Lower lobe of right lung (tissue), 2 donors: Measurements from ENCODE around the gene NAPB. TPM values are rescaled to one million over a fixed set of nuclear protein-coding genes. Genes with fewer than 3 reads are reported as not detected.

Experiments used
- ATAC-seq, 2 donors: fragments of 200-7000 bp; cut with Tn5 transposase; one replicate each; pipeline ENCODE4 v1.9.1; 2020 to 2022; ENCODE audit warnings: mild to moderate bottlenecking in 2 of 2, moderate library complexity in 2 of 2
- DNase-seq: peaks from one replicate; pipeline ENCODE4 v3.0.0-alpha.2; 2020
- H3K27ac ChIP-seq: fragments of 200-600 bp; one replicate; pipeline ENCODE4 v1.8.0; 2022
- H3K27me3 ChIP-seq: fragments of 200-600 bp; one replicate; pipeline ENCODE4 v1.8.0; 2022; ENCODE audit warnings: low read depth
- H3K36me3 ChIP-seq: fragments of 200-600 bp; one replicate; pipeline ENCODE4 v1.8.0; 2022; ENCODE audit warnings: mild to moderate bottlenecking
- H3K4me1 ChIP-seq: fragments of 200-600 bp; one replicate; pipeline ENCODE4 v1.8.0; 2022
- H3K4me3 ChIP-seq: fragments of 200-600 bp; one replicate; pipeline ENCODE4 v1.8.0; 2022; ENCODE audit warnings: mild to moderate bottlenecking
- H3K9me3 ChIP-seq: fragments of 200-600 bp; one replicate; pipeline ENCODE4 v1.8.0; 2022
- intact Hi-C: fragments of 100-400 bp; cut with DNase I; formaldehyde crosslinking; loops from one replicate; pipeline ENCODE4 v1.11.0; 2022
- total RNA-seq: library from RNA; stranded (reverse); fragmentation: NEBNext Ultra II Directional; extraction: Animal tissue kit (Norgen Biotek cat#: 25700); gene quantifications from one replicate; pipeline ENCODE4 v1.2.1, GENCODE V29; 2021
- TF ChIP-seq, protein P1 (sequence below): fragments of 200-600 bp; IDR thresholded peaks from one replicate; pipeline ENCODE4 v1.8.0; 2022; ENCODE audit warnings: antibody characterized with exemption, mild to moderate bottlenecking
- donor health status: DM: no; HTN: yes; CAD: no; lungs with severe emphysema.

NAPB gene
- total RNA-seq, 1 donor from 2014 or later: 11.0 TPM

DNA sequence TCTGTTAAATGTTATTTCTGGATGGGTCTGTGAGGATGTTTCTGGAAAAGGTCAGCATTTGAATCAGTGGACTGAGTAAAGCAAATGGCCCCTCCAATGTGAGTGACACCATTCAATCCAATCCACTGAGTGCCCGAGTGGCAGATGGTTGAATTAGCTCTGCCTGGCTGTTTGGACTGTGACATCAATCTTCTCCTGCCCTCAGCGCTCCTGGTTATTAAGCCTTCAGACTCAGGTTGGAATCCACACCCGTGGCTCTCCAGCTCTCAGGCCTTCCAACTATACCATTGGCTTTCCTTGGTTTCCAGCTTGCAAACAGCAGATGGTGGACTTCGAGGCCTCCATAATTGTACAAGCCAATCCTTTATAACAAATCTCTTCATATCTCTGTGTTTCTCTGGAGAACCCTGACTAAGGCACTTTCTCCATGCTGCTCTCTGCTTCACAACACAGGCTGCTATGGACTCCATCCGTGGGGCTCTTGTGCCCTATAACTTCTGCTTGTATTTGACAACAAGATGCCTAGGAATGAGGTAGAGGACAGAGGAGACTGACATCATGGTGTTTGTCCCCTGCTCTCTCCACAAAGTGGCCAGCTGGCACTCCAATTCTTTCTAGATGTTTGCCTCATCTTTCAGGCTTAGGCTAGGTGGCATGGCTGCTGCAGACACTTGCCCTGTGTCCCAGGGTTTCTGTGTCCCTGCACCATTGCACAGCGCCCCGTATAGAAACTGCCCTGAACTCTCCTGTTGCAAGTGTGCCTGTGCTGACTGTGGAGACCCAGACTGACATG, 13.4 kb upstream of the NAPB start:
- intact Hi-C loops: no loop called here
- H3K36me3 ChIP-seq: no peaks in the 10 kb centered on the region
- ATAC-seq: no peak
- TF ChIP-seq, protein P1, sequence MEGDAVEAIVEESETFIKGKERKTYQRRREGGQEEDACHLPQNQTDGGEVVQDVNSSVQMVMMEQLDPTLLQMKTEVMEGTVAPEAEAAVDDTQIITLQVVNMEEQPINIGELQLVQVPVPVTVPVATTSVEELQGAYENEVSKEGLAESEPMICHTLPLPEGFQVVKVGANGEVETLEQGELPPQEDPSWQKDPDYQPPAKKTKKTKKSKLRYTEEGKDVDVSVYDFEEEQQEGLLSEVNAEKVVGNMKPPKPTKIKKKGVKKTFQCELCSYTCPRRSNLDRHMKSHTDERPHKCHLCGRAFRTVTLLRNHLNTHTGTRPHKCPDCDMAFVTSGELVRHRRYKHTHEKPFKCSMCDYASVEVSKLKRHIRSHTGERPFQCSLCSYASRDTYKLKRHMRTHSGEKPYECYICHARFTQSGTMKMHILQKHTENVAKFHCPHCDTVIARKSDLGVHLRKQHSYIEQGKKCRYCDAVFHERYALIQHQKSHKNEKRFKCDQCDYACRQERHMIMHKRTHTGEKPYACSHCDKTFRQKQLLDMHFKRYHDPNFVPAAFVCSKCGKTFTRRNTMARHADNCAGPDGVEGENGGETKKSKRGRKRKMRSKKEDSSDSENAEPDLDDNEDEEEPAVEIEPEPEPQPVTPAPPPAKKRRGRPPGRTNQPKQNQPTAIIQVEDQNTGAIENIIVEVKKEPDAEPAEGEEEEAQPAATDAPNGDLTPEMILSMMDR: no peak
- H3K27me3 ChIP-seq: no peaks in the 10 kb centered on the region
- no peaks in the 10 kb centered on the region for H3K4me1 ChIP-seq
- no peak overlapping the region for H3K27ac ChIP-seq
- no peak overlapping the region for H3K4me3 ChIP-seq
- no peak for DNase-seq
- H3K9me3 ChIP-seq: no peaks in the 10 kb centered on the region

DNA sequence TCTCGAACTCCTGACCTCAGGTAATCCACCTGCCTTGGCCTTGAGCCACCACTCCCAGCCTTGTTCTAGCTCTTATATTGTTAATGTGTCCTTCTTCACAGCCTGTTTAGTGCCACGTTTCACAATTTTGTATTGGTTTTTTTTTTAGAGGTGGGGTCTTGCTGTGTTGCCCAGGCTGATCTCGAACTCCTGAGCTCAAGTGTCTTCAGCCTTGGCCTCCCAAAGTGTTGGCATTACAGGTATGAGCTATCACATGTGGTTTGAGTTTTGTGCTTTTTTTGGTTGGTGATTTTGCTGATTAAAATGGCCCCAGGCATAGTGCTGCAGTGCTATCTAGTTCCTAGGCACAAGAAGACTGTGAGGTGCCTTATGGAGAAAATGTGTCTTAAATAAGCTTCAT, 12.3 kb upstream of the NAPB start:
- DNase-seq (no peak), ATAC-seq (no peak)
- no peaks in the 10 kb centered on the region for H3K36me3 ChIP-seq
- TF ChIP-seq, protein P1: no peak
- H3K4me3 ChIP-seq: no peak overlapping the region
- H3K27me3 ChIP-seq: no peaks in the 10 kb centered on the region
- H3K27ac ChIP-seq: no peak overlapping the region
- H3K4me1 ChIP-seq: no peaks in the 10 kb centered on the region
- no peaks in the 10 kb centered on the region for H3K9me3 ChIP-seq
- intact Hi-C loops: no loop called here

DNA sequence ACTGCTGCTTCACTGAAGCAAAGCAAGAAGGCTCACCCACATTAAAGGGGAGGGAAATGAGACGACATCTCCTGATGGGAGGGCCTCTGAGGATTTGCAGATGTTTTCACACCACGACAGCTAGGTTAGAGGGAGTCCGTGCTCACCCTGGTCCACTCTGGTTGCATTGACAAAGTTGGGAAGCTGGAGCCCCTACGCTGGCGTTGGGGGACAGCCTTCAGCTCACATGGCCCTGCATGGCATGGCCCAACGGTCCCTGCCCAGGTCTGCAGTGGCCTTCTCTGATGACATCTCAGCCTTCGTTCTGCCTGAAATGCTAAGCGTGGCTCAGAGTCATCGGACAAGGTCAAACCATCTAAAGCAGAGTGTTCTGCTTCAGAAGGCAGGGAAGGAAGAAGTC, 3.8 kb upstream of the NAPB start:
- no peak for DNase-seq
- Histone ChIP-seq H3K9me3 (no peaks in the 10 kb centered on the region), H3K4me1 (no peaks in the 10 kb centered on the region), H3K36me3 (no peaks in the 10 kb centered on the region), H3K4me3 (no peak overlapping the region), H3K27ac (no peak overlapping the region), H3K27me3 (no peaks in the 10 kb centered on the region)
- TF ChIP-seq, protein P1: no peak
- no peak for ATAC-seq
- intact Hi-C loops: no loop called here

DNA sequence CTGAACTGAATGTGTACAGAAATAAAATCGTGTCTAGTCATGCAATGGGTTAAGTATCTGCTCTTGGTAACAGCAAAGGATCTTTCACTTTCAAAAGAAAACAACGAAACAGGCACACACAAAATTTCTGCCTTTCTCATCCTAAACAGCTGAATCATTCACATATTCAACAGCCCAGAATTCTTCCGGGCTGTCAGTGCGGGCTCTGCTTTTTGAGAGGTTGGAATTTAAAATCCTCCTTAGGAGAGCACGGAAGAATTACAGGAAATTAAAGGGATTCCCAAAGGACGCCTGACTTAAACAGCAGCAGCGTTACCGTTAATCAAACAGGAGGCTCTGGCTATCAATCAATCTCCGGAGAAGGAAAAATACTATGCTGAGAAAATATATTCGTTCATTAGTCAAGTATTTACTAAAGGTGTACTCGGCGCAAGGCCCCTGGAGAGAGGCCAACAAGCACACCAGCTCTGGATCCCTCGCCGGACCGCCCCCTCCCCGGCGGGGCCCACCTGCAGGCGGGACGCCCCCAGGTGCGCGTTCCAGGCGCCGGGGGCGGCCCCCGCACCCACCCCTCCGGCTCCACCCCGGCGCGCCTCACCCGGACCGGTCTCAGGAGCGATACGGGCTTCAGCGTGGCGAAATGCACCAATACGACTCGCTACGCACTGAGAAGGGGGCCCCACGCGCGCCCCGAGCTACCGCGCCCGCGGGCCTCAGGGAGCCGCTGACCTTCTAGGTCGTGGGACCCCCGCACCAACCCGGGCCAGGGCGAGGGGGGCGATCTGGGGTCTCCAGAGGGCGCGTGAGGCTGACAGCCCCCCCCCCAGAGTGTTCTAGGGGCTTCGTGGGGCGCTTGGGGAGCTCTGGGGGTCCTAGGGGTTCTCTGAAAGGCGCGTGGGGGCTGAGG, 1.0 kb downstream of the NAPB start:
- Histone ChIP-seq H3K27ac (peak overlapping the region; percentile 92), H3K4me1 (peaks cover 13% of the 10 kb centered on the region), H3K27me3 (no peaks in the 10 kb centered on the region), H3K36me3 (no peaks in the 10 kb centered on the region), H3K9me3 (no peaks in the 10 kb centered on the region), H3K4me3 (peak overlapping the region; percentile 86)
- intact Hi-C loops: no loop called here
- TF ChIP-seq, protein P1: no peak
- ATAC-seq (peak; percentile 75 to 82), DNase-seq (peak; percentile 78)

DNA sequence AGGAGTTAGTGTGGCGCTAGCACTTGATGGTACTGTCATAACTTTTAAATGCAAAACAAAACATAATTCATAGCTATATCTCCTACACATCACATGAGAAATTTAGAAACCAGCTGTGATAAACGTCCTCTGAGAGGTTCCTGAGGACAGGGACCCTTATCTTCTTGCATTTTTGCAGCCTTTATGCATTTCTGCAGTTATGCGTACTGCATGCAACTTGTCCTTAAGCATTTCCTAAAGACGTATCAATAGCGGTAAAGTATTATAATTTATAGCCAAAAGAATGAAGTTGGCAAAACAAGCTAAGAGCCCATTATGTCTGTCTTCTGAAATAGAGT, 1.7 kb downstream of the NAPB start:
- TF ChIP-seq, protein P1: no peak
- no peak for ATAC-seq
- H3K9me3 ChIP-seq: no peaks in the 10 kb centered on the region
- H3K27ac ChIP-seq: peak overlapping the region; percentile 92
- H3K27me3 ChIP-seq: no peaks in the 10 kb centered on the region
- peak overlapping the region; percentile 86 for H3K4me3 ChIP-seq
- H3K4me1 ChIP-seq: peaks cover 13% of the 10 kb centered on the region
- DNase-seq: no peak
- intact Hi-C loops: no loop called here
- no peaks in the 10 kb centered on the region for H3K36me3 ChIP-seq
